Measurements from ENCODE around the gene AATK.
"Not testable (repeated sequence)": the region's sequence is repeated elsewhere in the genome, so short reads cannot be mapped to it uniquely, and the experiment has no call there.

Gene AATK

DNA sequence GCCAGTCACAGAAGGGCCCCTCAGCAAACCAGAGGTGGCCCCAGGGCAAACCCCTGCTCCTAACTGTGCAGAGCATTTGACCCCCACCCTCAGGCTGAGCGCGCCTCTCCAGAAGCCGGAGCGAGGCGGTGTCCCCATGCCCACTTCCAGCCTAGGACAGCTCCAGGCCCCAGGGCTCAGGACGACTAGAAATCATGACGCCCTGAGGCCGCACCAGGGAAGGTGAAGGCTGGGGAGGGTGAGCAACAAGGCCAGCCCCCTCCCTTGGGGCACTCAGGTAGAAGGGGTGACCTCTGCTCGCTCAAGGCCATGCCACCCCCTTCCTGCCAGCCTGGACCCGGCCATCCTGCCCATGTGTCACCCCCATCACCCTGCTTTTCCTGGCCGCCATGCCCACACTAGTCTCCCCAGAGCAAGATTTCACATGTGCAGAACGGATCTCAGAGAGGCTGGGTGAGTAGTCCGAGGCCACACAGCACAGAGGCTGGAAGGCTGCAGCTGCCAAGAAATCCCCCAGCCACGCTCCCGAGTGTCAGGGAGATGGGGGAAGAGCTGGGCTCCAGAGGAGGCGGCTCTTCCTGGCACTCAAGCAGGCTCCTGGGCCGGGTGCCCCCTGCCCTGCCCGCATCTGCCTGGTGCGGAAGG, 2.8 kb downstream of the AATK start:
- no peak for DNase-seq

DNA sequence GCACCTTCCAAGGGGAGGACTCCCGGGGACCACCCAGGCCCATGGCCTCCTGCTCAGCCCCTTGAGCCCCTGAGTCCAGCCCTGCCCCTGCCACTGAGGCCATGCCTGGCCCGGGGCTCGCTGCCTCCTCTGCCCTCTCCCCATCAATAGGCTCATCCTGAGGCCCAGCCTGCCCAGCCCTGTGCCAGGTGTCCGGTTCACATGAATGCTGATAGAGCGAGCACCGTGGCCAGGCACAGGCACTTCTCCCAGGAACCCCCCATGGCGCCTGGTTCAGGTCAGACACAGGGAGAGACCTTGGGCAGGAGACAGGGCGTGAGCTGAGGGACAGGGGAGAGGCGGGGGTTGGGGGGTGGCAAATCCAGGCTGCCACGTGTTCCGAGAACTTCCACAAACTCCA, 3.5 kb downstream of the AATK start:
- no peak for DNase-seq

DNA sequence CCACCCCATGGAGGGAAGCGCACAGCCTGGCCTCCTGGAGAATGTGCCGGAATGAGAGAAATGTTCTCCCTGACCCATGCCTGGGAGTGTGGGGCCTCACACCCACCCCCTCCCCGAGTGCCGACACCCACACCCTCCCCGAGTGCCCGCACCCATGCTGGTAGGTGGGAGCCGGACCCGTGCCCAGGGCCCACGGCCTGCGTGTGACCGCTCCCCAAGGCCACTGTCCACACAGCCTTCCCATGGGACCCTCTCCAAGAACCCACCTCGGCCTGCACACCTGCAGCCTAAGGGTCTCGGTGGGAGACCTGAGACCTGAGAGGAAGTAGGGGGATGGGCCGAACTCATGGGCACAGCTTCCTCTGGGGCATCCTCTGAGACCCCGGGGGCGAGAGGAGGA, 4.0 kb downstream of the AATK start:
- DNase-seq: no peak

DNA sequence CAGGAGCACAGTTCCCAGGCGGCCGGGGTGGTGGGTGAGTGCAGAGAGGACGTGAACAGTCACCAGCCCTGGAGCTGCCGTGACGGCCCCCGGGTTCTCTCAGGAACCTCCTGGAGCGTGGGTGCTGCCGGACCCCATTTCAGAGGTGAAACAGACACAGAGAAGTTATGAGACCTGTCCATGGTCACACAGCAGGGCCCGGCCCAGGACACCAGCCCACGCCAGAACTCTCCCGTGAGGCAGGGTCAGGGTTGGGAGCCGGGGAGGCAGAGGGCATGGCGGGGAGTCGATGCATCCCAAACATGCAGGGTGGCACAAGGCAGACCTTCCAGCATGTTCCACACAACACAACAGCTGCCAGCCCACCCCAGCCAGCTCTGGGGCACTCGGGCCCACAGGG, 4.5 kb downstream of the AATK start:
- no peak for DNase-seq

- DNase-seq: no peak
Observed at GRCh38 chr17:81160747-81161453, 5.1 kb downstream of the AATK start.

DNA sequence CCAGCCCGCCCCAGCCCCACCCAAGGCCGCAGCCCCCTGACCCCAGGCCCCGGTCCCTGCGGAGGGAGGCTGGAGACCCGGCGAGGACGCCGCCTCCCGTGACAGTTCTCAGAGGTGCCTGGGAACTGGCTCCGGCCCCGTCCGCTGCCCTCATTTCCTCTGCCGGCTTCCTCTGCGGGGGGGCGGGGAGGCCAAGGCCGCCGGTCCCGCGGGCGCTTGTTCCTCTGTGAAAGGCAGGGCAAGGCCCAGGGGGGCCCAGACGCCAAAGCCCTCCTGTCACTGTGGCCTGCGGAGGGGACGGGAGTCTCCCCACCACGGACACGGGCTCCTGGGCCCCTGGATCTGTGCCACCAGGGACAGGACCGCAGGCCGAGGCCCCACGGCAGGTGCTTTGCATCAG, 5.7 kb downstream of the AATK start:
- DNase-seq: peak in 26 of 51 donors; percentile 5 to 66 (median 34)

DNA sequence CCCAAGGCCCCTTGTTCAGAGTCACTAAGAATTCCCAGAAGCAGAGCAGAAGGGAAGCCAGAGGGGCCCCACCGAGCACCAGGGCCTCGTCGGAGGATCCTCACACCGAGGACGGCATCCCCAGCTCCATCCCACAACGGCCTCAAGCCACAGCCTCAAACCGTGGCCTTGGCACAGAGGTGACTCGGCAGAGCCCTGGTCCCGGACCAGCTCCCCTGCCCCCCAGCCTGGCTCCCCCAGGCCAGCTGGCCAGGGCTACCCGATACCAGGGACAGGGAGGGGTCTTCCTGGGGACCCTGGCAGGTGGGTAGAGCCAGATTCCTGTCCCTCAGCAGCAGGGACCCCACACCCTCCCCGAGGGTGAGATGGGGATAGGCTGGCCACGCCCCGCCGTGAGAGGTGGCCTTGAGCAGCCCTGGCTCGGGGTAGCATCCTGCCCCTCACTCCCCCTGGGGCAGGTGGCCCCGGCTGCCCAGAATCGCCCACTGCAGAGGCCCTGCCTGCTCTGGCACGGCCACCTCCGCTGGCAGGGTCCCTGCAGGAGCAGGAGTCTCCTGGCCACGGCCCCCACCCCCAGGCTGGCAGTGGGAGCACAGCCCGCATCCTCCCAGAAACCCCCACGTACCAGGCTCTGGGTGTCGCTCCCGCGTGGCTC, 6.3 kb downstream of the AATK start:
- no peak for DNase-seq

DNA sequence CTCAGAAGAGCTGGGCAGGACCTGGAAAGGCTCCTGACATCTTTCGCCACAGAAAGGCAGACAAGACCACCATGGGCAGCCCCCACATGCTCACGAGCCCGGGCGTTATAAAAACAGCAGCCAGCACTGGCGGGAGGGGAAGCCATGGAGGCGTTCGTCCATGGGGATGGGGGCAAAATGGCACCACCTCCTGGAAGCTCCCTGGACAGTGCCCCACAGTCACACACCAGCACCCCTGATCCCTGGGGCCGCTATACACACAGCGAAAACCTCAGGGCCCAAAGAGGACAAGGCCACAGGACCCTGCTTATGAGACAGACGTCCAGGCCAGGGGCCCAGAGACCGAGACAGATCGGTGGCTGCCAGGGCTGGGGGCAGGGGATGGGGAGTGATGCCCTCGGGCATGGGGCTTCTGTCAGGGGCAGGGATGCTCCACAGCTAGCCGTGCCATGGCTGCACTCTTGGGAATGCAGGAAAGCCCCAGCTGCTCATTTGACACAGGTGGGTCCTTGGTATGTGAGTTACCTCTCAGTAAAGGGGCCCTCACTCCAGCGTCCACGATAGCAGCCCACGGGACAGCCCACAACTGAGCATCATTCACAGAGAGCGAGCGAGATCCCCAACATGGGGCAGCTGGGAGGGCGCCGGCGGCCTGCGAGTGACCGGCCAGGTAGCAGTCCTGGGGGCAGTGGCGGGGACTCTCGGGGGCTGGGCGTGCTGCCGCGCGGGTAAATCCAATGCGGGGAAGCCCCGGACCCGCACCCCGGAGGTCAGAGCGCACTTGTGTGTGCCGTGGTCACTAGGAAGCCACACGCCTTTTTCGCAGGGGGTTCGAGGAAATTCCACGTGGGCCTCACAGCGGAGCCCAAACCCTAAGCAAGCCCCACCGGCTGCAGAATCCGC, 7.1 kb downstream of the AATK start:
- no peak for DNase-seq

DNA sequence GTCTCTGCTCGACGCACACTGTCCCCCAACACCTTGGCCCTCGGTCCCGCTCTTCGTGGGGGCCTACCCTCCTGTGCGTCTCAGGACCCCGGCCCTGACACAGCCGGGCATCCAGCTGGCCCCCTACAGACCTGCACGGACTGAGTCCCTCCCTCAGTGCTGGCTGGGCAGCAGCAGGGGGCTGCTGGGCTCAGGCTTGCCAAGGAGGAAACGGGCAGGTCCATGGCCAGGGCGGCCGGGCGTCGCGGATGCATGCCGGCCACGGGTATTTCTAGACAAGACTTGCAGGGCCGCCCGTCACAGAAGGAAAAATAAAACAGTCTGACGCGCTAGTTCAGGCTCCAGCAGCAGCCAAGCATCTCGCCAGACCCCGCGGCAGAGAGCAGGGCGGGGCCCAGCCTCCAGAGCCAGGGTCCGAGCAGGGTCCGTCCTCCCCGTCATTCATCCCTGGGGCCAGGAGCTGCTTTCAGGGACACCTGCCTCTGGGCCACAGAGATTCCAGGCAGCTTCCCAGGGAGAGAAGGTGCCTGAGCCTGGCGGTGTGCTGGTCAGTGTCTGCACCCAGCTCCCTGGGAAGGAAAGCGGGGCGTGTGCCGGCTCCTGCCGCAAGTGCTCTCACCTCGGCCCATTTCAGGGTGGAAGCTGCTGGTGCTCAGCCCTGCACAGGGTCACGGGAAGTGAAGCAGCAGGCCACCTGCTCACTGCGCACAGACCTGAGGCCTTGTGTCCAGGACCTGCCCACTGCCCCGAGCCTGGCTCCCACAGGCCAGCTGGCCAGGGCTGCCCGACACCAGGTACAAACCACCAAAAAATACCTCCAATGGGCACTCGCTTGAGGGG, 8.0 kb downstream of the AATK start:
- no peak for DNase-seq

GRCh38 chr17:81156866-81157805, 8.9 kb downstream of the AATK start:
- DNase-seq: no peak

- no peak for DNase-seq
Observed at GRCh38 chr17:81154961-81155360, 11.1 kb downstream of the AATK start.

DNA sequence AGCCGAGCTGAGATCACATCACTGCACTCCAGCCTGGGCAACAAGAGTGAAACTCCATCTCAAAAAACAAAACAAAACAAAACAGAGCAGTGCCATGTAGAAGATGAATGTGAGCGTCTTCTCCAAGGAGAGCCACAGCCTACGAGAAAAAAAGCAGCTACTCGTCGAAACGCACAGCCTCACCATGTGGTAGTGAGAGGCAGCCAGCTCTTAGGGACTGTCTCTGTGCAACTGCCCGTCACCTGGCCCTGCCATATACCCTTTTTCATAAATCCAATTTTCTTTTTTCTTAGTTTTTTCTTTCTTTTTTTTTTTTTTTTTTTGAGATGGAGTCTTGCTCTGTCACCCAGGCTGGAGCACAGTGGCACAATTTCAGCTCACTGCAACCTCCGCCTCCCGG, 12.0 kb downstream of the AATK start:
- DNase-seq: not testable (repeated sequence)

DNA sequence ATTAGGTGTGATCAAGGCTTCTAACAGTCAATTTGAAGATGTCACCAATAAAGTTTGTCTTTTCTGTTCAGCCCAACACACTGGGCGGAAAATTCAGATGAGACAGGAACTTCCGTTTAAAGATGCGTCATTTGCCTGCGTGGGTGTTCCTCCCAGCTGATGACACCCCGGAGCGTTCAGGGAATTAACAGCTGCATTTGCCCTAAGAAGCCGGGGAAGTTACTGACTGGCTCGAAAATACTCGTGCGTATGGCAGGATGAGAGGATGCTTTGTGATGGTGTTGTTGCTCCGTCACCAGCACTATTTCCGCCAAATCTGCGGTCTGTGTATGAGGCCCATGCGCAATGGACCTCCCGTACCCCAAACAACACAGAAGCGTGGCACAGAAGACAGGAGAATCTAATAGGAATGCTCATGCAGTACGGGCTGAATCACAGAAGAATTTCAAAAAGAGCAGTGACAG, 12.6 kb downstream of the AATK start:
- peak in 36 of 51 donors; percentile 22 to 90 (median 64) for DNase-seq

DNA sequence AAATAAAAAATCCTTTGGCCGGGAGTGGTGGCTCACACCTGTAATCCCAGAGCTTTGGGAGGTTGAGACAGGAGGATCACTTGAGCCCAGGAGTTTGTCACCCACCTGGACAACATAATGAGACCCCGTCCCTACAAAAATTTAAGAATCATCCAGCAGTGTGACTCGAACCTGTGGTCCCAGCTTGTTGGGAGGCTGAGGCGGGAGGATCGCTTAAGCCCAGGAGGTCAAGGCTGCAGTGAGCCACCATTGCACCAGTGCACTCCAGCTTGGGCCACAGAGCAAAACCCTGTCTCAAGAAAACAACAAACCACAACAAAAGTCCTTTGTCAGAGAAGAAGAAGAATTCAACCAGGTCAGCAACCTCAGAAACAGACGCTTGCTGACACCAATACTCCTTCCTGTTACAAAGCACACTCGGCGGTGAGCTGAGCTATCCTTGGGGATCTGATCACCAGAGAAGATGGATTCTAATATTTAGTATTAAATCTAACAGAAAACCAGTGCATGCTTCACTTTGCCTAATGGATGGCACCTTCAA, 13.7 kb downstream of the AATK start:
- DNase-seq: no peak

DNA sequence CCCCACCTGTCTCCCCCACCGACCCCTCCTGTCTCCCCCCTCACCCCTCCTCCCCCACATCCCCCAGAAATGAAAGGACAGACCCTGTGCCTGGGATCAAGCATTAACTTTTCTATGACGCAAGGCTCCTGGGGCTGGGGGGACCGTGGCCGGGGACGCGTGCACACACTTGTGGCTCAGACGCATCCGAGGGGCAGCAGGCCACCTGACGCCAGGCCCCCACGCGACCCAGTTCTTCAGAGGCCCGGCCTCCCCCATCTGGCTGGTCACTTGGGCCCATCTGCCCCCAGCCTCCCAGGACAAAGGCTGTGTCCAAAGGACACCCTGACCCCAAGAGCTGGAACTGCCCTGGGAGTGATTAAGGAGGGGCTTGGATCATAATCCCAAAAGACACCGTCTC, 14.7 kb downstream of the AATK start:
- no peak for DNase-seq

DNA sequence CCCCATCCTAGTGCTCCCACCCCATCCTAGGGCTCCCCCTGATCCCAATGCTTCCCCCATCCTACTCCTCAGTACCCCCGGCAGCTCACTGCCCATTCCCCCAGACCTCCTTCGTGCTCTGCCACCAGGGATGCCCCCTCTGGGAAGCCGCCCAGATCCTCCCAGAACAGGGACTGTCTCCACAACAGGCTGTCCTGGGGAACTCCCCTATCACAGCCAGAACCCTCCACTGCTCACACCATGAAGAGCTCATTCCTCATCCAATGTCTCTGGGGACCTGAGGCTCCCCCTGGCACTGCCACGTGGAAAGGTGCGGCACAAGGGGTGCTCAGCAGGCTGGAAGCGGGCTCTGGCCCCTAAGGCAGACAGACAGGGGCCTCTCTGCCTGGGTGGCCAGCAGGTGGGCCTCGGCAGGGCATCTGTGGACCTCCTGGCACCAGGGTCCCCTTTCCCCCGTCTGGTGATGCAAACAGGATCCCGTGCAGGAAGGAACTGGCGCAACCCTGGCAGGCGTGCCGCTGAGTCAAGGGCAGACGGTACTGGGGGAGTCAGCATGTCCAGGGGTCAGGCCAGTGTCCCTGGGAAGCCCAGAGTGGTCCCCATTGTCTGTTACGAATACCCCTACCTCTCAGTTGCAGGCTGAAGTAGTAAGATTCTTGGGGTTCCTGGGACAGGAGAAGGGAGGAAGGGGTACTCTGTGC, 15.5 kb downstream of the AATK start:
- no peak for DNase-seq

DNA sequence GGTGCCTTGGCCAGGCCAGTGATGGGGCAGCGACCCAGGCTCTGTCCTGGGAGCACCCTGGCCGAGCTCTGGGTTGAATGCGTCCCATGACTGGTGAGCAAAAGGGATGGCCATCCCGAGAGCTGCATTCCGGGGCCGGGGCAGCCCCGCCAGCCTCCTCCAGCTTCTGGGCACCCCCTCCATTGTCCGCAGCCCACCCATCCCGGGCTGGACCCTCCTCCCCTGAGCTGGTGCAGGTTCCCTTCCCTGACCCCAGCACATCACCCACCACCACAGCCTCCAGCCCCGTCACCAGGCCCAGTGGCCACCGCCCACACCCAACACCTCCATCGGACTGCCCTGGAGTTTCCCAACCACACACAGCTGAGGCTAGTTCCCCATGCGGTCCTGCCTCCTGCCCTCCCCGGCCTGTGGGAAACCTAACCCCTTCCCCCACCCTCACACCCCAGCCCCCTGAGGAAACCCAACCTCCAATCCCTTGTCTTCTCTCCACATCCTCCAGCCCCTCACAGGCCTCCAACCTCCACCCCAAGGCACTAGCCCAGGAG, 17.0 kb downstream of the AATK start:
- DNase-seq: no peak

- no peak for DNase-seq
Observed at GRCh38 chr17:81148571-81148970, 17.4 kb downstream of the AATK start.
